ENCODE measurements around the gene MBP.
A peak's percentile ranks its signal among the peaks of the same experiment; 100 is the strongest.

MBP gene

DNA sequence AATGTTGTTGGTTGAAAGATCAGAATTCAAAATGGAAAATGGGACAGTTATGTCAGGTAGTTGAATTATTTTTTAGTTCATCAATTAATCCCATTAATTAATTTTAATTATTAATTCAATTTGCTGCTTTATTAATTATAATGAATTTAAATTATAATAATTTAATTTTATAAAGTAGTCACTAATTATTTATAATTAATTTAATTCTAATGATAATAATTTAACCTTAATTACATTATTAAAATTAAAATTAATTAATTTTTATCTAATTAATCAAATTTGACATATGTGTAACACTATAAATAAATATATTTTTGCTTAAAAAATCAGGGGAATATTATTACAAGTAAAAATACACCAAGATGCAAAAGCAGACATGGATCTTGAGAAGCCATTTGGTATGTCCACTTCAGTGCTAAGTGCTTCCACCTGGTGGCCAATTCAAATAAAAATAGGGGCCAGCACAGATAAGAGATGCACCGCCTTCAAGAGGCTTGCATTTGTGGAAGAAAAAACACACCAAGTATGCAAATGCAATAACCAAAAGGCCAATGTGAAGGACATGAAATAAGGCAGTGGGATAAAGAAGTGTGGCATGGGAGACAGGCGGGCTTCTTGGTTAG is 73.2 kb downstream of the MBP start:
- peaks cover 4% of the 10 kb centered on the region for H3K36me3 ChIP-seq (replicated peaks)
- H3K27me3 ChIP-seq (replicated peaks) = no peaks in the 10 kb centered on the region
- no peak overlapping the region for H3K4me3 ChIP-seq (ENCODE audit: low read depth, low read length)
- in situ Hi-C loops (cut with HindIII; ENCODE audit: low pct_ligation_motif_present, low sequenced_read_pairs) = loop anchor here (25.0 kb wide), 1 partner anchor 153 kb away; no protein-coding TSS in a partner anchor
- TF ChIP-seq, protein P1, sequence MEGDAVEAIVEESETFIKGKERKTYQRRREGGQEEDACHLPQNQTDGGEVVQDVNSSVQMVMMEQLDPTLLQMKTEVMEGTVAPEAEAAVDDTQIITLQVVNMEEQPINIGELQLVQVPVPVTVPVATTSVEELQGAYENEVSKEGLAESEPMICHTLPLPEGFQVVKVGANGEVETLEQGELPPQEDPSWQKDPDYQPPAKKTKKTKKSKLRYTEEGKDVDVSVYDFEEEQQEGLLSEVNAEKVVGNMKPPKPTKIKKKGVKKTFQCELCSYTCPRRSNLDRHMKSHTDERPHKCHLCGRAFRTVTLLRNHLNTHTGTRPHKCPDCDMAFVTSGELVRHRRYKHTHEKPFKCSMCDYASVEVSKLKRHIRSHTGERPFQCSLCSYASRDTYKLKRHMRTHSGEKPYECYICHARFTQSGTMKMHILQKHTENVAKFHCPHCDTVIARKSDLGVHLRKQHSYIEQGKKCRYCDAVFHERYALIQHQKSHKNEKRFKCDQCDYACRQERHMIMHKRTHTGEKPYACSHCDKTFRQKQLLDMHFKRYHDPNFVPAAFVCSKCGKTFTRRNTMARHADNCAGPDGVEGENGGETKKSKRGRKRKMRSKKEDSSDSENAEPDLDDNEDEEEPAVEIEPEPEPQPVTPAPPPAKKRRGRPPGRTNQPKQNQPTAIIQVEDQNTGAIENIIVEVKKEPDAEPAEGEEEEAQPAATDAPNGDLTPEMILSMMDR (IDR thresholded peaks at IDR 0.05; ENCODE audit: low read depth, low read length, missing control alignments) = peak; percentile 69
- peak; percentile 91 for DNase-seq
- H3K27ac ChIP-seq = peak overlapping the region; percentile 100

DNA sequence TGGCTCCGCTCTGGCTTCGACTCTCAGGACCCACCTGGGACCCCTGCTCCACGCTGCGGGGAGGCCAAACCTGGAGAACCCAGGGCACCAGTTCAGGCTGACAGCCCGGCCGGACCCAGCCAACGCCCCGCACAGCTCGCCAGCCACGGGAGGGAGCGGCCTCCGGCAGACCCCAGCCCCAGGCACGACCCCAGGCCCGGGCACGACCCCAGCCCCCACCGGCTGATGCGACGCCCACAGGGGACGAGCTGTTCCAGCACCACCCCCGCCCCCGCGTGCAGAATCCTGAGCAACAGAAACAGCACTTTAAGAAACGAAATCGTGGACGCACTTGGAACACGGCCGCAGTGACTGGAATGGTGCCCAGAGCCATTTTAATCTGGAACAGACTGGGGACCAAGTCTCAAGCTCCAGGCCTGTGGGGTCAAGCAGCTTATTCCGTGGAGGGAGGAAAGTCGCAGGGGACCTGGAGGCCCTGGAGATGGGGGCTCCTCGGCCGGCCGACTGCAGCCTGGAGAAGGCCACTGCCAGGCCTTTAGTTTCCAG is 74.2 kb downstream of the MBP start:
- H3K27ac ChIP-seq = peak overlapping the region; percentile 43
- no peak for DNase-seq
- TF ChIP-seq, protein P1 (IDR thresholded peaks at IDR 0.05; ENCODE audit: low read depth, low read length, missing control alignments) = no peak
- no peaks in the 10 kb centered on the region for H3K27me3 ChIP-seq (replicated peaks)
- in situ Hi-C loops (cut with HindIII; ENCODE audit: low pct_ligation_motif_present, low sequenced_read_pairs) = loop anchor here (25.0 kb wide), 1 partner anchor 154 kb away; no protein-coding TSS in a partner anchor
- H3K4me3 ChIP-seq (ENCODE audit: low read depth, low read length) = no peak overlapping the region
- peaks cover 6% of the 10 kb centered on the region for H3K36me3 ChIP-seq (replicated peaks)

DNA sequence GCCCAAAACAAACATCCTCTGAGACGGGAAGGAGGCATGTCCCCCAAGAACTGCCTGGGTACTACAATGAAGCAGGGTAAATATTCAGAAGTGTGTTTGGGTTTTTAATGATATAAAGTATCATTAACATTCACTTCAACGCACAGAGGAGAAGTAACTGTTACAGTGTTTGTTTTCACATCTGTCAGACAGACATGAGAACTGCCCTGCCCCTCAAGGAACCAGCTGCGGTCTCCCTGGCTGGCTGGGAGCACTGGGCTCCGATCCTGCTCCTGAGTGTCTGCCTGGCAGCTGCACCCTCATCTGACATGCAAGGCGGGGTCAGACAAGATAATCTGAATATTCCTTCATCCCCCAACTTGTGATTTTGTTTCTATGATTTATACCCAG is 75.6 kb downstream of the MBP start:
- in situ Hi-C loops (cut with HindIII; ENCODE audit: low pct_ligation_motif_present, low sequenced_read_pairs) = loop anchor here (25.0 kb wide), 1 partner anchor 155 kb away; no protein-coding TSS in a partner anchor
- Histone ChIP-seq H3K27me3 (replicated peaks) (no peaks in the 10 kb centered on the region), H3K36me3 (replicated peaks) (peaks cover 4% of the 10 kb centered on the region), H3K4me3 (ENCODE audit: low read depth, low read length) (no peak overlapping the region), H3K27ac (peak overlapping the region; percentile 96)
- TF ChIP-seq, protein P1 (IDR thresholded peaks at IDR 0.05; ENCODE audit: low read depth, low read length, missing control alignments) = no peak
- DNase-seq = no peak

DNA sequence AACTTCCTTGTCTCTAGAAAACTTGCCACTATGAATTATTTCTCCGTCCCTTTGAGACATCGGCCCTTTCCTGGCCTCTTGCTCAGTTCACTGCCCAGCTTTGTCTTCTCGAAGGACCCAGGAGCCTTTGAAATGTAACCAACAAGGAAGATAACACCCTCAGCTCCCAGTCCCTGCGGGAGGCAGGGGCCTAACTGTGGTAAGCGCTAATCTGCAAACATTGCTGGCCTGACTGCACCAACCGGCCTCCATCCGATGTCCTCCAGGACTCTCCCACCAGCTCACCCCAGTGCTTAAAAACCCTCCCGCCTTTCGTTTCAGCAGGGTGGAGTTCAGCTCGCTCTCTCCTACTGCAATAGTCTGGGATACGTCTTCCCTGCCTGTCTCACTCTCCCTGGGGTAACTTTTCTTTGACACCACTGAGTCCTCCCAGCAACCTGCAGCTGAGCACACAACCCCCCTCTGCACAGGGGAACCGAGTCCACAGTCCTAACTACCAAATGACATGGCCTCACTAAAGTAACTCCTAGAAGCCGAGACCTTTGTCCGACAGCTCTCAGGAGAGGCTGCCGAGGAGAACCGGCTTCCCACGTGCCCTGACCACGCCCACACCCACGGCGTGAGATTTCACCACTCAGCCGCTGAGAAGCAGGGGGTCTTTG is 76.1 kb downstream of the MBP start:
- TF ChIP-seq, protein P1 (IDR thresholded peaks at IDR 0.05; ENCODE audit: low read depth, low read length, missing control alignments) = no peak
- no peaks in the 10 kb centered on the region for H3K27me3 ChIP-seq (replicated peaks)
- in situ Hi-C loops (cut with HindIII; ENCODE audit: low pct_ligation_motif_present, low sequenced_read_pairs) = loop anchor here (25.0 kb wide), 1 partner anchor 156 kb away; no protein-coding TSS in a partner anchor
- peak overlapping the region; percentile 96 for H3K27ac ChIP-seq
- peaks cover 2% of the 10 kb centered on the region for H3K36me3 ChIP-seq (replicated peaks)
- no peak overlapping the region for H3K4me3 ChIP-seq (ENCODE audit: low read depth, low read length)
- no peak for DNase-seq

DNA sequence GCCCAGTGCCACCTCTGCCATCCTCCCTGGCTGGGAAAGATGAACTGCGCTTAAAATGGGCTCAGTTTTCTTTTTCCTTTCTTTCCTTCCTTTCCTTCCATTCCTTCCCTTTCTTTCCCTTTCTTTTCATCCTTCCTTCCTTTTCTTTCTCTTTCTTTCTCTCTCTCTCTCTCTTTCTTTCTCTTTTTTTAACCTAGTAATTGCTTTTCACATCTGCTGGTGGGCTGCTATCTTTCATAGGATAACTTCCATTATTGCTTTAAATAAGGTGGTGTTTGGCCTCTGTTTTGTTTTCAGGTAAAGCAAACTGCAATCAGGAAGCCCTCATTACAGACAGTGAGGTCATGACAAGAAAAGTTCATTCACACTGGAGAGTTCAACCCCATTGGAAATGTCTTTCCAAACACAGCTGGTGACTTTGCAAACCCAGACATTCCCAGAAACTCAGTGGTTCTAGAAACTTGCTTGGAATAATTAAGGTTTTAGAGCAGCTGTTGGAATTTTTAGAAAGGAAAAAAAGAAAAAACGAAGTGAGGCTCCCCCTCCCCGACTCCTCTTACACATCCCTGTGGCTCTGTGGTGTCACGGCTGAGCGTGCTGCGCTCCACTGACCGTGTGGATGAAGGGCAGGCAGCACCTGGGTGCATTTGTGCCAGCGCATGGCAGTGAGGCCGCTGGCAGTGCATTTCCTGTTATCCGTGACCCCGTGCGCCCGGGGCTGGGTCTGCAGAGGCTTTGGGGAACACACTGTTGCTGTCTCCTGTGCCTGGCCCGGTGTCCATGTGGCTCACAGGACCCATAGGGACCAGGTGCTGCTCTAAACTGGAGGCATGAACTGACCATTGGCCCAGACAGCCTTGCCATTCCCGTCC is 76.9 kb downstream of the MBP start:
- Histone ChIP-seq H3K4me3 (ENCODE audit: low read depth, low read length) (no peak overlapping the region), H3K27me3 (replicated peaks) (no peaks in the 10 kb centered on the region), H3K27ac (peak overlapping the region; percentile 96), H3K36me3 (replicated peaks) (peaks cover 2% of the 10 kb centered on the region)
- in situ Hi-C loops (cut with HindIII; ENCODE audit: low pct_ligation_motif_present, low sequenced_read_pairs) = loop anchor here (25.0 kb wide), 1 partner anchor 157 kb away; no protein-coding TSS in a partner anchor
- DNase-seq = no peak
- TF ChIP-seq, protein P1 (IDR thresholded peaks at IDR 0.05; ENCODE audit: low read depth, low read length, missing control alignments) = no peak

Data from brain microvascular endothelial cell (primary cell).